ENCODE data around the gene HSD17B14. TPM values are rescaled to one million over a fixed set of nuclear protein-coding genes. Genes with fewer than 3 reads are reported as not detected.
"Not testable (repeated sequence)": the region's sequence is repeated elsewhere in the genome, so short reads cannot be mapped to it uniquely, and the experiment has no call there.

The HSD17B14 gene
- total and polyA plus RNA-seq, 8 donors: 2.8 to 41.4 (median 9.4) TPM; not detected in 1

DNA sequence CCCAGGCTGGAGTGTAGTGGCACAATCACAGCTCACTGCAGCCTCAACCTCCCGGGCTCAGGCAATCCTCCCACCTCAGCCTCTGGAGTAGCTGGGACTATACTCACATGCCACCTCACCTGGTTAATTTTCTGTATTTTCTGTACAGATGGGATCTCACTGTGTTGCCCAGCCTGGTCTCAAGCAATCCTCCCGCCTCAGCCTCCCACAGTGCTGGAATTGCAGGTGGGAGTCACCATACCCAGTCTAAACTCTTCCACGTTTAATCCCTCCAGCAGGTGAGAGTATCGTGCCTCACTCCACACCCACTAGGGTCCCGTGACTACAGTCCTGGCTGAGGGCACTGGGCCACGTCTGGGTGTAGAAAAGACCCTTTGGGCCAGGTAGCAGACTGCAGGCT is 42.0 kb downstream of the HSD17B14 start:
- no peaks in the 10 kb centered on the region for H3K9me3 ChIP-seq
- intact Hi-C loops (cut with DNase I; ENCODE audit: low total_unique reads): no loop called here

GRCh38 chr19:48793271-48793670 is 43.0 kb downstream of the HSD17B14 start:
- TF ChIP-seq POLR2A (IDR thresholded peaks at IDR 0.05): no peak
- DNase-seq: no peak
- intact Hi-C loops (cut with DNase I; ENCODE audit: low total_unique reads): no loop called here
- H3K36me3 ChIP-seq: peaks cover 0 to 18% (median 8%) of the 10 kb centered on the region in 4 donors
- 78 to 92% (median 82%) methylated on average over 8 of the region's 8 CpGs for WGBS, 5 donors
- no peak overlapping the region for H3K27ac ChIP-seq
- no peaks in the 10 kb centered on the region for H3K27me3 ChIP-seq
- H3K4me3 ChIP-seq: no peak overlapping the region
- peaks cover 16 to 23% (median 18%) of the 10 kb centered on the region in 4 donors for H3K4me1 ChIP-seq
- H3K9me3 ChIP-seq: no peaks in the 10 kb centered on the region

More for the DNA sequence above, 42.0 kb downstream of the HSD17B14 start:
- H3K27ac ChIP-seq: peak overlapping the region in 4 of 5 donors; percentile 73 to 88 (median 84)
- 77 to 88% (median 84%) methylated on average over 4 to 6 of the region's 6 CpGs for WGBS, 5 donors
- DNase-seq: no peak
- H3K27me3 ChIP-seq: no peaks in the 10 kb centered on the region
- no peak for TF ChIP-seq POLR2A (IDR thresholded peaks at IDR 0.05)
- no peak for TF ChIP-seq POLR2AphosphoS5 (IDR thresholded peaks at IDR 0.05)
- TF ChIP-seq EP300 (IDR thresholded peaks at IDR 0.05): no peak
- peaks cover 16 to 27% (median 18%) of the 10 kb centered on the region in 4 donors for H3K4me1 ChIP-seq
- H3K4me3 ChIP-seq: no peak overlapping the region
- peaks cover under 1 to 25% (median 14%) of the 10 kb centered on the region in 4 donors for H3K36me3 ChIP-seq

GRCh38 chr19:48787331-48787730 is 49.0 kb downstream of the HSD17B14 start:
- H3K4me3 ChIP-seq; H3K27me3 ChIP-seq; H3K9me3 ChIP-seq; intact Hi-C loops (cut with DNase I; ENCODE audit: low total_unique reads); H3K36me3 ChIP-seq: not testable (repeated sequence)
- peak in 1 of 2 donors; percentile 74 for DNase-seq
- TF ChIP-seq POLR2AphosphoS5 (IDR thresholded peaks at IDR 0.05): peak in 2 of 3 donors; percentile 69 to 72
- 47 to 66% (median 61%) methylated on average over 9 of the region's 9 CpGs for WGBS, 5 donors
- Histone ChIP-seq H3K4me1 (peaks cover 0 to 18% (median 7%) of the 10 kb centered on the region in 4 donors), H3K27ac (peak overlapping the region; percentile 62 to 78 (median 74))

DNA sequence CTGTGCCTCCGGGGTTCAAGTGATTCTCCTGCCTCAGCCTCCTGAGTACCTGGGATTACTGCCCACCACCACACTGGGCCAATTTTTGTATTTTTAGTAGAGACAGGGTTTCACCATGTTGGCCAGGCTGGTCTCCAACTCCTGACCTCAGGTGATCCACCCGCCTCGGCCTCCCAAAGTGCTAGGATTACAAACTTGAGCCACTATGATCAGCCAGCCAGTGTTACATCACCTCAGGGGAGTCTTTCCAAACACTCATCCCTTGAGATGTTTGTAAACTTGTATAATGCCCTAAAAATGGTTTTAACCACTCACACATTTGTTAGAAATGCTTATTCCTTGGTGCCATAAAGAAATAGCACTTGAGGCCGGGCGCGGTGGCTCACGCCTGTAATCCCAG is 49.9 kb downstream of the HSD17B14 start:
- DNase-seq; H3K36me3 ChIP-seq; H3K9me3 ChIP-seq; H3K4me3 ChIP-seq; intact Hi-C loops (cut with DNase I; ENCODE audit: low total_unique reads); H3K27me3 ChIP-seq: not testable (repeated sequence)
- whole genome bisulfite sequencing, 5 donors: 93 to 97% (median 94%) methylated on average over 7 of the region's 7 CpGs
- H3K27ac ChIP-seq: peak overlapping the region in 2 of 5 donors; percentile 64 to 78
- peaks cover 4 to 27% (median 17%) of the 10 kb centered on the region in 4 donors for H3K4me1 ChIP-seq

- Histone ChIP-seq H3K36me3 (no peaks in the 10 kb centered on the region), H3K9me3 (no peaks in the 10 kb centered on the region), H3K27ac (peak overlapping the region in 4 of 5 donors; percentile 25 to 86 (median 36)), H3K4me1 (peaks cover 11 to 41% (median 30%) of the 10 kb centered on the region in 4 donors), H3K27me3 (no peaks in the 10 kb centered on the region), H3K4me3 (no peak overlapping the region)
- no peak for TF ChIP-seq POLR2A (IDR thresholded peaks at IDR 0.05)
- no peak for TF ChIP-seq POLR2AphosphoS5 (IDR thresholded peaks at IDR 0.05)
- TF ChIP-seq CTCF (IDR thresholded peaks at IDR 0.05): peak in 4 of 7 experiments; percentile 27 to 77 (median 48)
- TF ChIP-seq EP300 (IDR thresholded peaks at IDR 0.05): no peak
- peak in 1 of 2 donors; percentile 74 for DNase-seq
- intact Hi-C loops (cut with DNase I; ENCODE audit: low total_unique reads): no loop called here
- WGBS, 5 donors: 23 to 46% (median 36%) methylated on average over 5 of the region's 5 CpGs
Measured at GRCh38 chr19:48784527-48784926, 51.8 kb downstream of the HSD17B14 start.

GRCh38 chr19:48780631-48781391 is 55.5 kb downstream of the HSD17B14 start:
- intact Hi-C loops (cut with DNase I; ENCODE audit: low total_unique reads): no loop called here
- Histone ChIP-seq H3K36me3 (no peaks in the 10 kb centered on the region), H3K27me3 (no peaks in the 10 kb centered on the region), H3K4me1 (peaks cover 12 to 43% (median 31%) of the 10 kb centered on the region in 4 donors), H3K9me3 (no peaks in the 10 kb centered on the region), H3K27ac (peak overlapping the region; percentile 79 to 86 (median 81)), H3K4me3 (no peak overlapping the region)
- peak; percentile 54 to 65 for DNase-seq
- WGBS, 5 donors: 26 to 38% (median 36%) methylated on average over 13 to 14 of the region's 14 CpGs
- no peak for TF ChIP-seq POLR2A (IDR thresholded peaks at IDR 0.05)
- peak in 2 of 3 donors; percentile 43 to 46 for TF ChIP-seq POLR2AphosphoS5 (IDR thresholded peaks at IDR 0.05)

Measured in stomach (tissue), 9 donors.